HK-2 (cell line): Measurements from ENCODE around the gene PANX2.
"Not testable (repeated sequence)": the region's sequence is repeated elsewhere in the genome, so short reads cannot be mapped to it uniquely, and the experiment has no call there.

Experiments used
- DNase-seq: peaks from one replicate; pipeline ENCODE4 v3.0.0-alpha.2; 2018; ENCODE audit not compliant: unreplicated experiment

PANX2 gene

GRCh38 chr22:50199251-50199721 lies 28.8 kb downstream of the PANX2 start:
- no peak for DNase-seq

DNA sequence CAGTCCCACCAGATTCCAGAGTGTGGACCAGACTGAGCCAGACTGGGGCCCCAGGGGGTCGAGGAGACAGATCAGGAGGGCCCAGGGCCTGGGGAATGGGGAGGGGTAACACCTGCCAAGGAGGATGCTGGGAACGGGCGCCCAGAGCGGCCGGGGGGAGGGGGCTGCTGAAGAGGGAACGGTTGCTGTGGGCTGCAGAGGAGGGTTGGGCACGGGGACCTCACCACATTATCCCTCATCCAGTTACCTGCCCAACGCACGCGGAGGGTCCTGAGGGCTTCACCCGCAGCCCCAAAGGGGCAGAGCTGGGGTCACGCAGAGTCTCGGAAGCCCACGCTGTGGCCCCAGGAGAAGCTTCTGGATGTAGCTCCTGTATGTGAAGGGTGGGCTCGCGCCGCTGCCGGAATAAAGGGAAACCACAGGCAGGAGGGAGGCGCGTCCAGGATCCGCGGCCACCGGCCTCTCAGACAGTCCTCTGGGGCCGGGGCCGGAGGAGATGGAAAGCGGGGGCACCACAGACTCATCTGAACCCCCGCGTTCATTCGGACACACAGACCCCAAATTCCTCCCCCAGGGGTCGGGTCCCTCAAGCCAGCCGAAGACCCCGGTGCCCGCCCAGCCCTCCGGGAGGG lies 29.4 kb downstream of the PANX2 start:
- DNase-seq, result peak; percentile 31

GRCh38 chr22:50200461-50201190 lies 30.1 kb downstream of the PANX2 start, which contains the start of gene SELENOO:
Gene SELENOO, plus strand, starts transcription at chr22:50201011. Its CDS starts 26 bp downstream, at chr22:50201037.
- peak; percentile 91 for DNase-seq

DNA sequence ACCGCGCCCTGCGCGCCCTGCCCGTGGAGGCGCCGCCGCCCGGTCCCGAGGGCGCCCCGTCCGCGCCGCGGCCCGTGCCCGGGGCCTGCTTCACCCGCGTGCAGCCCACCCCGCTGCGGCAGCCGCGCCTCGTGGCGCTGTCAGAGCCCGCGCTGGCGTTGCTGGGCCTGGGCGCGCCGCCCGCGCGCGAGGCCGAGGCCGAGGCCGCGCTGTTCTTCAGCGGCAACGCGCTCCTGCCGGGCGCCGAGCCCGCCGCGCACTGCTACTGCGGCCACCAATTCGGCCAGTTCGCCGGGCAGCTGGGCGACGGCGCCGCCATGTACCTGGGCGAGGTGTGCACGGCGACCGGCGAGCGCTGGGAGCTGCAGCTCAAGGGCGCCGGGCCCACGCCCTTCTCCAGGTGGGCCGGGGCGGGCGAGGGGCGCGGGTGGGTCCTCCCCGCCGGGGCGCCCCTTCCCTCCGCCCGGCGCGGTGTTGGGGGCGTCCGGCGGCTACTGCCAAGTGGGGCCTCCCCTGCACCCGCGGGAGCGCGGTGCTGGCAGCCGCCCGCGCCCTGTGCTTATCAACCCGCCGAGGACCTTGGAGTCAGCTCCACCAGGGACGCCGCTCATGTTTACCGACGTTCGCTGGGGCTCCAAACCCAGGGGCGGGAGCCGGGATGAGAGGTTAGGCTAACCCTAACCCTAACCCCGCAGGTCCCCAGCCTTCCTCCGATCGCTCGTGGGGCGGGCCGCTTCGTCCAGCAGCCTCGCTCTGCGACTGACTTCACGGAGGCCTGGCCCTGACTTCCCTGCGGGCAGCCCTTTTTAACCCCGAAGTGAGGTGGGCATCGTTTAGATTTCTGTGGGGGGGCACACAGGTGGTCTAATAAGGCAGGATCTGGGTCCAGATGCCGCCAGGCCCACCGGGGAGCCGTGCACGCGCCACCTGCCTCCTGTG lies 30.9 kb downstream of the PANX2 start:
- DNase-seq, result peak; percentile 22

GRCh38 chr22:50202130-50202666 lies 31.7 kb downstream of the PANX2 start:
- DNase-seq, result no peak

GRCh38 chr22:50203288-50203687 lies 32.8 kb downstream of the PANX2 start:
- no peak for DNase-seq

DNA sequence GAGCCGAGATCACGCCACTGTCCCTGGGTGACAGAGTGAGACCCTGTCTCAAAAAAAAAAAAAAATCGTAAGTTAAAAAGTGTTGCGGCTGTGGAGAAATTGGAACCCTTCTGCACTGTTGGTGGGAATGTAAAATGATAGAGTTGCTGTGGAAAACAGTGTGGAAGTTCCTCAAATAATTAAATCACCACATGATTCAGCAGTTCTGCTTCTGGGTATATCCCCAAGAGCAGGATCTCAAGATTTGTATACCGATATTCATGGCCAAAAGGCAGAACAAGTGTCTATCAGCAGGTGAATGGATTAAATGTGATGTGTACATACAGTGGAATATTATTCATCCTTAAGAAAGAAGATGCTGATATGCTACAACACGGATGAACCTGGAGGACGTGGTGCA lies 34.0 kb downstream of the PANX2 start:
- no peak for DNase-seq

GRCh38 chr22:50204998-50205397 lies 34.5 kb downstream of the PANX2 start:
- DNase-seq, result not testable (repeated sequence)

DNA sequence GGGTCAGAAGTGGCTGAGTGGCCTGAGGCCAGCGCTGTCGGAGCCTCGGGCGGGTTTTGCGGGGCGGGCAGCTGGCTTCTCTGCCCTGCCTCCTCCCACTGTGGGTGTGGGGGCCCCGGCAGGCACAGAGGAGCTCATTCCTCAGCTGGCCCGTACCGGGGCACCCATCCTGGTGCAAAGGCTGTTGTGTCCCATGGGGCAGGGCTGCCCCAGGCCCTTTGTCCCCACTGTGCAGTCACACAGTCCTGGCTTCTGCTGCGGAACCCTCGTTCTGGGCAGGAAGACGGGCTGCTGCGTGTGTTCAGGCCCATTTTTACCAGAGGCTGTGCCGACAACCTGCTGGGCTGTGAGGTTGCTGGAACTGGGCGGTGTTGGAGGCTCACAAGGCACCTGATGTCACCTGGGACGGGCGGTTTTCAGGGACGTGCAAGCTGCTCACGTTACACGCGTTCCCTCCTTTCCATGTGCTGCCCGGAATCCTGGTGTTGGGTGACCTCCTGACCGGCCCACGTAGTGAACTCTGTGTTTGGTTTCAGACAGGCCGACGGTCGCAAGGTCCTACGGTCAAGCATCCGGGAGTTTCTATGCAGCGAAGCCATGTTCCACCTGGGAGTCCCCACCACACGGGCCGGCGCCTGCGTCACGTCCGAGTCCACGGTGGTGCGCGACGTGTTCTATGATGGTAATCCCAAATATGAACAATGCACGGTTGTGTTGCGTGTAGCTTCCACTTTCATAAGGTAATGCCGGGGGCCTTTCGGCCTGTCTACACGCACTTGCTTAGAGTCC lies 35.4 kb downstream of the PANX2 start:
- DNase-seq, result no peak

DNA sequence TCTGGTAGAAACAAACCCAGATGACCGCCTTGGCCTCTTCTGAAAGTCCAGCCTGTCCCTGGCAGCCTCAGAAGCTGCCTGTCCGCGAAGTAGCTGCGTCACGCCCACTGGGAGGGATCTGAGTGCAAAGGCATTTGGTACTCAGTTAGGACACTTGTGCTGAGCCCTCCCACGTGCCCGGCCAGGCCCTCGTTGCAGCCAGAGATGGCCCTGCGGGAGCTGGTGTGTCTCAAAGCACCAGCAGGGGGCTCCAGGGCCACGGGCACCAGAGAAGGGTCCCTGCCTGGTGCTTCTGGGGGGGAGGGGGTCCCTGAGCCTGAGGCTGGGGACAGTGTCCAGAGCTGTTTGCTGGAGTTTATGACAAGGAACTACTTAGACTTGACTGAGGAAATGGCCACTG lies 36.1 kb downstream of the PANX2 start:
- no peak for DNase-seq

DNA sequence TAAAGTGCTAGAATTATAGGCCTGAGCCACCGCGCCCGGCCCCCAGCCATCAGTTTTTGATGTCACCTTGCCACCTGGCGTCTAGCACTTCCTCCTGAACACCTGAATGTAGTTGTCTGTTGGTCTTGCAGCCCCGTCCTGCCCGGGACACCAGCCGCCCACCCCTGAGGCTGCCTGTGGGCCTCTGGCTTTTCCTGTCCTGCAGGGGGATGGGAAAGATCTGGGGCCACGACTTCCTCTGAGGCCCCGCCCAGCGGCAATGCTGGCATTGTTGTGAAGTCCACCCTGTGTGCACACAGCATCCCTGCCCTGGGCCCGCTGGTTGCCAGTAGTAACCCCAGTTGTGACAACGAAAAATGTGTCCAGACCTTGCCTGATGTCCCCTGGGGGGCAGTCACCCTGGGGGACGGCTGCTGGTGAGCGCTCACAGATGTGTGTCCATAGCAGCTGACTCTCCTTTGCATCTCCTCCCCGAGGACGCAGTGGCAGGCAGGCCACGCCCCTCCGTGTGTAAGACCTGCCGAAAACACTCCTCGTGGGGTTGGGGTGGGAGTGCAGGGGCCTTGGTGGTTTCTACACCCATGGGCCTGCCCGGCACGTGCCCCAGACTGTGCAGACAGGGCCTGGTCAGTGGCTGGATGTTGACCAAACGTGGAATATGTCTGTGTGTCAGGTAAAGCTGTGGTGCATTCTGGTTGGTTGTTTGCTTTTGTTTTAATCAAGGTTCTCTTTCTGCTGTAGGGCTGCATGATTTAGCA lies 37.0 kb downstream of the PANX2 start:
- no peak for DNase-seq

- no peak for DNase-seq
Measured at GRCh38 chr22:50208430-50208938, 38.0 kb downstream of the PANX2 start.

DNA sequence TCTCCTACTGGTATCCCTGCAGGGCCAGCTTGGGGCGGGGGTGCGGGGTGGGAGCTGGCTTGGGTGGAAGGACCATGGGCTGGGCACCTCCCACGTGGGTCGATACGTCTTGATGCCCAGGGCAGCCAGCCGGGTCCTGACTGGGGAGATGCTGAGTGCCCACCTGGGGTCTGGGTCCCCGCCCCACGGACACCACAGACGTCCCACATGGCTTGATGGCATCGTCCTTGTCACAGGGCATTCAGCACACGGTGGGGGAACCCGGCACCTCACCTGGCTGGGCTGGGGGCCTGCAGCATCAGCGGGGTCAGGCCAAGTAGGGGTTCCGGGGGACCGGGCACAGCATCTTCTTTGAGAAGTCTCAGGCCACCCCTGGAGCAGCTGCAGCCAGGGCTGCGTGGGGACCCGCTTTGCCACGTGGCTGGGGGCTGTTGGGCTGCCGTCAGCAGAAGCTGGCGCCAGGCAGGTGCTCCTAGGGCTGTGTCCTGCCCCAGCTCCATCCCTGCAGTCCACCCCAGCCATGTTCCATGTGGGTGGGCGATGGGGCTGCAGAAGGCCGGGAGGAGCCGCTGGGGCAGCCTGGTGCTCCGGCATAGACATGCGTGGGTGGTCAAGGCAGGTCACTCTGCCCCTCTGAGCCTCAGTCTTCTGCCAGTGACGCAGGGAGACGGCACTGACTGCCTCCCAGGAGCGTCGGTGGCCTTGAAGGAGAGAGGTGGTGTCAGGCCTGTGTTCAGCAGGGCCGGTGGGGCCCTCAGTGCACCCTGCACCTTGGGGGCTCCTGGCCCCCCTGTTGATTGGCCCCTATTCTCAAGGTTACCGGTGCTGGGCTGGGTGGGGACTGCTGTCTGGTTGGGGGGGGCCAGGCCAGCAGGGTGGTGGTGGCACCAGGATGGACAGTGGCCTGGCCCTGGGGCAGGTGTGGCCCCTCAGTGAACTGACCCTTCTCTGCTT lies 38.7 kb downstream of the PANX2 start:
- no peak for DNase-seq

GRCh38 chr22:50209893-50210292 lies 39.4 kb downstream of the PANX2 start:
- DNase-seq, result peak; percentile 38

GRCh38 chr22:50210378-50211139 lies 40.0 kb downstream of the PANX2 start:
- DNase-seq, result no peak

DNA sequence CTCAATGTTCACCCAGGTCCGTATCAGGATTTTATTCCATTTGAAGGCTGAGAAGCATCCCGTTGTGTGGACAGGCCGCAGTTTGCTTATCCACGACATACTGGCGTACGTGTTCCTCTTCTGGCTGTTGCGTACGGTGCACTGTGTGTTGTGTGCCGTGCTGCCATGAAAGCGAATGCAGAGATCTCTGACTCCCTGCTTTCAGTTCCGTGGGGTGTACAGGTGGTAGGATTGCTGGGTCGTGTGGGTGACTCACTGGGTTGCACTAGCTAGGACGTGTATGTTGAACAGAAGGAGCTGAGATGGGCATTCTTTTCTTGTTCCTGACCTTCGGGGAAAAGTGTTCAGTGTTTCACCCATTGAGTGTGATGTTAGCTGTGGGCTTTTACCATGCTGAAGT lies 40.6 kb downstream of the PANX2 start:
- no peak for DNase-seq

DNA sequence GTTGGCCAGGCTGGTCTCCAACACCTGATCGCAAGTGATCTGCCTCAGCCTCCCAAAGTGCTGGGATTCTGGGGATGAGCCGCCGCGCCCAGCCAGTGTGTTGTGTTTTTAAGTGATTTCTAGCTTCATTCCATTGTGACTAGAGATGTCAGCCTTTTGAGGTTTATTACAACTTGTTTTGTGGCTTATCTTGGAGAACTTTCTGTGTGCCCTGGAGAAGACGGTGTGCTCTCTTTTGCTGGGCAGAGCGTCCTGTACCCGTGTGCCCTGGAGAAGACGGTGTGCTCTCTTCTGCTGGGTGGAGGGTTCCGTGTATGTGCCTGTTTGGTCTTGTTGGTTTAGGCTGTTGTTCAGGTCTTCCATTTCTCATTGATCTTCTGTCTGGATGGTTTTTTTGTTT lies 42.7 kb downstream of the PANX2 start:
- no peak for DNase-seq
